H54 (cell line): ENCODE data around the gene ZNF485.
"Not testable (repeated sequence)": the region's sequence is repeated elsewhere in the genome, so short reads cannot be mapped to it uniquely, and the experiment has no call there.

Source experiments
- DNase-seq: peaks from one replicate; pipeline ENCODE4 v3.0.0; 2011; ENCODE audit warnings: low spot score, mixed read lengths; ENCODE audit not compliant: insufficient read length
- FAIRE-seq: peaks from 3 replicates; lab custom pipeline; 2011; peaks lifted over from hg19 to GRCh38; lab: Jason Lieb, UNC
- POLR2A ChIP-seq: IDR thresholded peaks from 2 replicates; pipeline ENCODE4 v1.6.1; 2011; ENCODE audit warnings: low read depth, mild to moderate bottlenecking, low read length

The ZNF485 gene

DNA sequence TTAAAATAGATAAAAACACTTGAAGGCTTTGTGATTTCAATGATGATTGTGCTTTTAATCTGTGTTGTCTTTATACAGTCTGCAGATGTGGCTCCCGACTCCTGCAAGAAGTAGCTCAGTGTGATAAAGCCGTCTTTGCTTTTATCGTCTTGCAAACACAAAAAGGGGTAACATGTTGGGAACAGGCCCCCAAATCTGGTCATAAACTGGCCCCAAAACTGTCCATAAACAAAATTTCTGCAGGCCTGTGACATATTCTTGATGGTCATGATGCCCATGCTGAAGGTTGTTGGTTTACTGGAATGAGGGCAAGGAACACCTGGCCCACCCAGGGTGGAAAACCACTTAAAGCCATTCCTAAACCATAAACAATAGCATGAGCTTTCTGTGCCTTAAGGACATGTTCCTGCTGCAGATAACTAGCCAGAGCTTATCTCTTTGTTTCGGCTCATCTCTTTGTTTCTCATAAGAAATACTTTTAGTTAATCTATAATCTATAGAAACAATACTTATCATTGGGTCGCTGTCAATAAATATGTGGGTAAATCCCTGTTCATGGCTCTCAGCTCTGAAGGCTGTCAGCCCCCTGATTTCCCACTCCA is 14.8 kb upstream of the ZNF485 start:
- no peak for TF ChIP-seq POLR2A
- DNase-seq, result no peak
- FAIRE-seq, result no peak

DNA sequence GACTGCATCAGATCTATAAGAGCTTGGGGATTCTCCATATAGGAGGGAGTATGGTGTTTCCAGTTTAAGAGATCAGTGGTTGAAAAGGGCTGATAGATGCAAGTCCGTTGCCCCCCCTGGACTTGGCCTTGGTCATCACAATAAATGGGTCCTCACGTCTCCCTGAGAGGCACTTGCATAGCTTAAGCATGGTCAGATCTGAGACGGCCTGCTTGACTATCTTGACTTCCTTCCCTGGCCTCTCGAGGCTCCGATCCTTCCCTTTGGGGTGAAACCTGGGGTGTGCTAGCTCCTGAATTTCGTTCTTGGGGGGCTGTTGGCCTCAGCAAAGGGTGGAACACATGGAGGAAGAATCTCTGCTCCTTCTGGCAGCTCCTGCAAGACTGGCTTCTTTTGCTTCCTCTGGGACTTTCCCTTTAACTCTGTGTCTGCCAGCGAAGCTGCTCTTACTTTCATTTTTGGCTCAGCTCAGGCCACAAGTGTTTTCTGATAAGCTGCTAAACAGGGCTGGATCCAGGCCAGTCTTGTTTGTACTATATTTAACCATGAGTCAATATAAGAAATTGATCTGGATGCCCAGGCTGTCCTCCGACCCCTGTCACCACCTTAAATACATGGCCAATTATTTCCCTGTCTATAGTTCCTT is 11.2 kb upstream of the ZNF485 start:
- no peak for FAIRE-seq
- no peak for TF ChIP-seq POLR2A
- DNase-seq, result no peak

DNA sequence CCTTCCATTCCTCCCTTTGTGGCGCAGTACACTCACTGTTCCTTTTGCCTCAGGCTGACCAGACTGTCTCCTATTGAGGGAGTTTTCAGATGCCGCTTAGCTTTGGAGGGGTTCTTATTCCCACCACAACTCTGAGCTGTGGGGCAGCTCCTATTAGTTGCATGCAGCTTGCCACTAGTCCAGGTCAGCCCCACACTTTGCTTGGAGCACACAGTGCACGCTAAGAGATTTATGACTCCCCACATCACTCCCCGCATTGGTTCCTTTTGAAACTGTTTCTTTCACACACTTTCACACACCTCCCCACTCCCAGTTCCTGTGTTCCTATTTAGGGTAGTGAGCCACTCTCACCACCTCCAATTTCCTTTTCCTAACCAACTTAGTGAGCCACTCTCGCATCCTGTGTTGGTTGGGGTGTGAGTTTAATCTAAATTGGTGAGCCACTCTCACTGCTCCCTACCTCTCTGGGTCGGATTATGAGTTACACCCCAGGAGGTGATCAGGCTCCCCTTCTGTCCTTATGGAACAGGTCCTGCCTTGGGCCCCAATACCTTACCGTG is 10.4 kb upstream of the ZNF485 start:
- DNase-seq, result no peak

DNA sequence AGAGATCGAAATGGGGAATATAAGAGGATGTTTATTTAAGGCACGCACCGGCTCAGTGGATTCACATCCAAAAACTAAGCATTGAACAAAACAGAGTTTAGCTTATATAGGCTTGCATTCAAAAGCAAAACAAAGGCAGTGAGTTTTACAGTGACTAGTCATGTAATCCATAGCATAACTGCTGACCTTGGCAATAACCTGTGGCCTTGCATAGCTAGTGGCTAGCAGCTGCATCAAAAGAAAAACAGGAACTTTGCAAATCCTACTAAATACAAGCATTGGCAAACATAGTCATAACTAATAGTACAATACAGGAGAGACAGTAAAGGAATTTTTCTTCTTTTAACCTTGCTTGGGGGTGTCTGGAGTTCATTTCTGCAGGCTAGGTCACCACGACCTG is 9.7 kb upstream of the ZNF485 start:
- DNase-seq, result no peak
- no peak for TF ChIP-seq POLR2A
- FAIRE-seq, result no peak

More for the DNA sequence above, 10.4 kb upstream of the ZNF485 start:
- TF ChIP-seq POLR2A, result no peak
- FAIRE-seq, result no peak

DNA sequence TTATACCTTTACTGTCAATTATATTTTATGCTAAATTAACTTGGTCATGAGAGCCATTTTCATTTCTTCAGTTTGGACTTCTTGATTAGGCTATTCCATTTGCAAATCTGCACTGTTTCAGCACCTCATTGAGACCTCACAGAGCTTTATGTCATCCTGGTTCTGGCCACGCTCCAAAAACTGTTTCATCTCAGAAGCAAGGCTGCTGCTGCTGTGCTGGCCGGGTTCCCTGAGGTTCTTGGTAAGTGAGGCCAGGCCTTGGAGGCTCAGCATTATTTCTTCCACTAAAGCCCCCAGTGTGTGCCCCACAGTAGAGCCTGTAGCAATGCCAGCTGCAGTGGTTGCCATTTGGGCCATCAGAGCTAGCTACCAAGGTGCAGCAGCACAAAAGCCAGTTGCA is 7.8 kb upstream of the ZNF485 start:
- DNase-seq (no peak), FAIRE-seq (no peak)
- TF ChIP-seq POLR2A, result no peak

DNA sequence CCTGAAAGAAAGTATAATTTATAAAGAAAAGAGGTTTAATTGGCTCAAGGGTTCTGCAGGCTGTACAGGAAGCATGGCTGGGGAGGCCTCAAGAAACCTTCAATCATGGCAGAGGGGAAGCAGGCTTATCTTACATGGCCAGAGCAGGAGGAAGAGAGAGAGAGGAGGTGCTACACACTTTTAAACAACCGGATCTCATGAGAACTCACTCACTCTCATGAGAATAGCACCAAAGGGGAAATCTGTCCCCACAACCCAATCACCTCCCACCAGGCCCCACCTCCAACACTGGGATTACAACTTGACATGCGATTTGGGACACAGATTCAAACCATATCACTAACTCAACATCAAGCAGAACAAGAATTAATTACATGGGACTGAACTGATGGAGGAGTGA is 6.9 kb upstream of the ZNF485 start:
- DNase-seq (no peak), FAIRE-seq (no peak)
- no peak for TF ChIP-seq POLR2A

DNA sequence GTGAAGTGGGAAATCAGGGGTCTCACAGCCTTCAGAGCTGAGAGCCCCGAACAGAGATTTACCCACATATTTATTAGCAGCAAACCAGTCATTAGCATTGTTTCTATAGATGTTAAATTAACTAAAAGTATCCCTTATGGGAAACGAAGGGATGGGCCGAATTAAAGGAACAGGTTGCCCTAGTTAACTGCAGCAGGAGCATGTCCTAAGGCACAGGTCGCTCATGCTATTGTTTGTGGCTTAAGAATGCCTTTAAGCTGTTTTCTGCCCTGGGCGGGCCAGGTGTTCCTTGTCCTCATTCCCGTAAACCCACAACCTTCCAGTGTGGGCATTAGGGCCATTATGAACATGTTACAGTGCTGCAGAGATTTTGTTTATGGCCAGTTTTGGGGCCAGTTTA is 4.7 kb upstream of the ZNF485 start:
- not testable (repeated sequence) for DNase-seq, FAIRE-seq

DNA sequence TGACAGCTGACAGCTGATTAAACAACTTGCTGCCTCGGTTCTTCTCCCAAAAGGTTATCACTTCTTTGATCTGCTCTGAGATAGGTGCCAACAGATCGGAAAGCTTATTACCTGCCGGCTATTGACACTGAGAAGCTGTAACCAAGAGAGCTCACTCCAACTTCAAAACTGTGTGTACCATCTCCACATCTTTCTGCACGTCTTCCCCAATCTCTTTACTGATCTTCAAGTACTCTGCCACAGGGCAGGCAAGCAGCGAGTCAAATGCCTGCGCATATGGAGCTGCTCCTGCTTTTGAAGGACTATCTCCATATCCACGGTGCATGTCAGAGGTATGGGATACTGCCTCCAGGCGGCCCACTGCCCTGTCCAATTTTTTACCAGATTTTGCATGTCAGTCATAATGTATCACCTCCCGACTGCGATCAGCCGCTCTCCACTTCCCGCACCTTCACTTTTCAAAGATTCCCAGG is 352 bp upstream of the ZNF485 start:
- FAIRE-seq, result no peak
- no peak for DNase-seq
- TF ChIP-seq POLR2A, result no peak

DNA sequence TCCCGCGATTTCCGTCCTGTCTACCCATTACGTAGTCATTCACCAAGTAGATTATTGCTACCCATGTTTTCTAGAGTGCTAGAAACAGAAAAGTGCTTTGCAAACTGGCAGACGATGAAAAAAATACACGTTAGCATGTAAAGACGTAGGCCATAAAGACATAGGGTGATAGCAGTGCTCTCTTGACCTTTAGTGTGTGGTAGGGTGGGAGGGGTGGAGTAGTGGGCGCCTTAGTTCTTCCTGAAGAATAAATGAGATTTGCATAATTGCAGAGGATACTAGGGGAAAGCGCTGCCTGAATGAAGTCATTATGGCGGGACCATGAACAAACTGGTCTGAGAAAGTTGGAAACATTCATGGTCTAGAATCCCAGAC is 948 bp downstream of the ZNF485 start:
- no peak for FAIRE-seq
- no peak for TF ChIP-seq POLR2A
- no peak for DNase-seq

DNA sequence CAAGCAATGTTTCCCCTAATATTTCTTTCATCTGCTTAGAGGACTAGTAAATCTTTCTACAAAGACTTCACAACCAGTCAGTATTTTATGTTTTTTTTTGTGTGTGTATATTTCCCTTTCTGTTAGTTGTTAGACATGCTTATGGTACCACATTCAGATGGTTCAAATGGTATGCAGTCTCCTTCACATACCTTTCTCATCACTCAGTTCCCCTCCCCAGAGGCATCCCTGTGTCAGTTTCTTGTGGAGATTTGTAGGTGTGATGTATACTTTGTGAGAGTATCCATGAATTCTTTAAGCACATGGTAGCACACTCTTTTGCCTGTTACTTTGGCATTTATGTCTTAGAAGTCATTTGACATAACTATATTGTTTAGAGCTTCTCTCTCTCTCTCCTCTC is 4.4 kb downstream of the ZNF485 start:
- DNase-seq, result no peak
- no peak for FAIRE-seq

DNA sequence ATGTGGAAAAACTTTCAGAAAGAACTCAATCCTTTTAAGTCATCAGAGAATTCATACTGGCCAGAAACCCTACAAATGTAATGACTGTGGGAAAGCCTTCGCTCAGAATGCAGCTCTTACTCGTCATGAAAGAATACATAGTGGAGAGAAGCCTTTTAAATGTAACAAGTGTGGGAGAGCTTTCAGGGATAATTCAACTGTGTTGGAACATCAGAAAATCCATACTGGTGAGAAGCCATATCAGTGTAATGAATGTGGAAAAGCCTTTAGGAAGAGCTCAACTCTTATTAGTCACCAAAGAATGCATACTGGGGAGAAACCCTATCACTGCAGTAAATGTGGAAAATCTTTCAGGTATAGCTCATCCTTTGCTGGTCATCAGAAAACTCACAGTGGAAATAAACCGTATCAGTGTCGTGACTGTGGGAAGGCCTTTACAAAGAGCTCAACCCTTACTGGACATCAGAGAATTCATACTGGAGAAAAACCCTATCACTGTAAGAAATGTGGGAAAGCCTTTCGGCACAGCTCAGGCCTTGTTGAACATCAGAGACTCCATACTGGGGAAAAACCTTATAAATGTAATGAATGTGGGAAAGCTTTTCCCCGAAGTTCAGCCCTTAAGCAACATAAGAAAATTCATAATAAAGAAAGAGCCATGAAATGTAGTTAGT is 10.6 kb downstream of the ZNF485 start:
- TF ChIP-seq POLR2A, result no peak
- DNase-seq (no peak), FAIRE-seq (no peak)

More for the DNA sequence above, 4.4 kb downstream of the ZNF485 start:
- no peak for TF ChIP-seq POLR2A

DNA sequence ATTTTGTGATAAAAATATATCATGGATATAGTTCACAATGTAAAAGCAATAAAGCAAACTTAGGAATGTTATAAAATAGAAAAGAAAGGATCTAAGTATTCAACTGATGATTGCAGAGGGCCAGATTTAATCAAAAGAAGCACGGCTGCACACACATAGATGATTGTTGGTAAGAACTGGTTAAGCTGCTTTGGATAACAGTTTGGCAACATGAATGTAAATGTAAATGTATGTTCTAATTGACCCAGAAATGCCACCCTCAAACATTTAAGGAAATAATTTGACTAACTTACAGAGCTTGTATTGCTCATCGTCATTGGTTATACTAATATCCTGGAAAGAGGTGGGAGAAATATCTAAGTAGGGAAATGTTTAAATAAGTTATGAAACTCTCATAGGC is 13.1 kb downstream of the ZNF485 start:
- no peak for TF ChIP-seq POLR2A
- FAIRE-seq (no peak), DNase-seq (no peak)

DNA sequence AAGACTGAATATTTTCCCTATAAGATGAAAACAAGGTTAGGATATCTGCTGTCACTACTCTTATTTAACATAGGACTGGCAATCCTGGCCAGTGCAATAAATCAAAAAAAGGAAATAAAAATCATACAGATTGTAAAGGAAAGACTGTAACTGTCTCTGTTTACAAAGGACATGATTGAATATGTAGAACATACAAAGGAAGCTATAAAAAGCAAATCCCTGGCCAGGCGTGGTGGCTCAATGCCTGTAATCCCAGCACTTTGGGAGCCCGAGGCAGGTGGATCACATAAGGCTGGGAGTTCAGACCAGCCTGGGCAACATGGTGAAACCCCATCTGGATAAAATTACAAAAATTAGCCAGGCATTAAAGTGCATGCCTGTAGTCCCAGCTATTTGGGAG is 15.8 kb downstream of the ZNF485 start:
- FAIRE-seq (no peak), DNase-seq (no peak)
- TF ChIP-seq POLR2A, result no peak

DNA sequence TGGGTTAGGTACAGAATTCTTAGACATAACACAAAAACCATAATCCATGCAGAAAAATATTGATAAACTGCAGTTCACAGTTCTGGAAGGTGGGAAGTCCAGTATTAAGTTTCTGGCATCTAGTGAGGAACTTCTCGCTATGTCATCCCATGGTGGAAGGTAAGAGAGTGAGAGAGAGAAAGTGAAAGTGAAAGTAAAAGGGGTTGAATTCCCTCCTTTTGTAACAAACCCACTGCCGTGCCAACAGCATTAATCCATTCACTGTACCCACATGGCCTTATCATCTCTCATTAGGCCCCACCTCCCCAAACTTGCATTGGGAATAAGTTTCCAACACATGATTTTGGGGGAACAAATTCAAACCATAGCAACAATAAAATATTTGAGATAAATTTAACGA is 17.1 kb downstream of the ZNF485 start:
- DNase-seq, result no peak
- no peak for TF ChIP-seq POLR2A
- peak; percentile 68 for FAIRE-seq
